ENCODE measurements around the gene PRPF31. TPM values are rescaled to one million over a fixed set of nuclear protein-coding genes. Genes with fewer than 3 reads are reported as not detected.

Gene PRPF31
- total and polyA plus RNA-seq, 9 of the 15 experiments (the other 6 are each of a cell fraction or from before 2014, with no cell fraction given), result 5.8 to 92.2 (median 69.2) TPM

DNA sequence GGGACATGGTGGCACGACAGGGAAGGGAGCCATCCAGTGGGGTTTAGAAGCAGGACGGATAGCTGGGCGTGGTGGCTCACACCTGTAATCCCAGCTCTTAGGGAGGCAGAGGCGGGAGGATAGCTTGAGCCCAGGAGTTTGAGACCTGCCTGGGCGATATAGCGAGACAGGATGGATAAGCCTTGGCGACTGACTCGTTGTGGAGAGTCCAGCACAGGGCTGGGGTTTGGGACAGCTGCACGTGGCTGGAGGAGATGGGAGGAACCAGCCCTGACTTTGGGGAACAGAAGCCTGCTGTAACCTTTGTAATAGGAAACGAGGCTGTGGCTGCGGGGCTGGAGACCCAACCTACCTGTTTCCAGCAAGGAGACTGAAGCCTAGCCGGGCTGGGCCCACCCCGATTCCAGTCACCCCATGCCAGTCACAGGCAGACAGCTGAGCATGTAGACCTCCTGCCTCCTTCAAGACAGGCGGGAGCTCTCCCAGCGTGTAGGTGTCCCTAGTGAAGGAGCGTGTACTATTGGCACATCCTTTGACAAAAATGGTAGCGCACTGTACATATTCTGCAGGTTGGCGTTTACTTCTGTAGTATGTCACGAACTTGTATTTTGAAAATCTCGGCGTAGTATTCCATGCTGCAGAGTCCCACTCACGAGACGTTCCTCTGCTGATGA is 35.9 kb downstream of the PRPF31 start:
- no peaks in the 10 kb centered on the region; the same call in 1 of the 2 replicates for H4K20me1 ChIP-seq (replicated peaks; ENCODE audit: control insufficient read depth, insufficient read depth, low read length)
- H3K9me3 ChIP-seq (replicated peaks; ENCODE audit: control insufficient read depth, insufficient read depth, low read depth, low read length), result no peaks in the 10 kb centered on the region
- H3K4me1 ChIP-seq (replicated peaks in 1 of 2; ENCODE audit: control insufficient read depth in 2 of 2, insufficient read depth in 2 of 2, low read length in 2 of 2), result peaks cover 0 to 4% of the 10 kb centered on the region in 2 experiments; a peak in 1 of 5 replicates
- BruUV-seq (replicated peaks), result no TSS peak
- H3K79me2 ChIP-seq (ENCODE audit: control insufficient read depth, insufficient read depth, low read length), result no peaks in the 10 kb centered on the region
- ChIA-PET CTCF (ENCODE audit: low intra/inter-chr PET ratio) (no interaction called here), POLR2A (interaction anchor here (0.6 to 1.5 kb wide), 6 partner anchors 8 to 1302 kb away, joined by 3 to 5 read pairs (median 4); partner anchors contain the start of genes CNOT3 and LENG1)
- no peak for FAIRE-seq
- intact Hi-C loops (cut with micrococcal nuclease), result no loop called here
- H3K9ac ChIP-seq (ENCODE audit: insufficient read depth in 1 of 2, low read depth in 2 of 2, low read length in 2 of 2), result no peak overlapping the region
- peaks cover 95% of the 10 kb centered on the region for H3K36me3 ChIP-seq (ENCODE audit: control insufficient read depth, insufficient read depth, low read length)
- peak; percentile 4 for TF ChIP-seq POLR2B (IDR thresholded peaks at IDR 0.05; ENCODE audit: low read depth, partially characterized antibody)
- TF ChIP-seq, protein P1, sequence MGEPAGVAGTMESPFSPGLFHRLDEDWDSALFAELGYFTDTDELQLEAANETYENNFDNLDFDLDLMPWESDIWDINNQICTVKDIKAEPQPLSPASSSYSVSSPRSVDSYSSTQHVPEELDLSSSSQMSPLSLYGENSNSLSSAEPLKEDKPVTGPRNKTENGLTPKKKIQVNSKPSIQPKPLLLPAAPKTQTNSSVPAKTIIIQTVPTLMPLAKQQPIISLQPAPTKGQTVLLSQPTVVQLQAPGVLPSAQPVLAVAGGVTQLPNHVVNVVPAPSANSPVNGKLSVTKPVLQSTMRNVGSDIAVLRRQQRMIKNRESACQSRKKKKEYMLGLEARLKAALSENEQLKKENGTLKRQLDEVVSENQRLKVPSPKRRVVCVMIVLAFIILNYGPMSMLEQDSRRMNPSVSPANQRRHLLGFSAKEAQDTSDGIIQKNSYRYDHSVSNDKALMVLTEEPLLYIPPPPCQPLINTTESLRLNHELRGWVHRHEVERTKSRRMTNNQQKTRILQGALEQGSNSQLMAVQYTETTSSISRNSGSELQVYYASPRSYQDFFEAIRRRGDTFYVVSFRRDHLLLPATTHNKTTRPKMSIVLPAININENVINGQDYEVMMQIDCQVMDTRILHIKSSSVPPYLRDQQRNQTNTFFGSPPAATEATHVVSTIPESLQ (CRISPR knock-in tag; IDR thresholded peaks at IDR 0.05), result no peak
- TF ChIP-seq SMARCE1 (IDR thresholded peaks at IDR 0.05), result no peak
- TF ChIP-seq MTA3 (IDR thresholded peaks at IDR 0.05; ENCODE audit: borderline replicate concordance), result no peak
- TF ChIP-seq HNRNPL (IDR thresholded peaks at IDR 0.05; ENCODE audit: low read depth, low read length), result no peak
- no peak for TF ChIP-seq RAD21 (CRISPR knock-in tag; conservative IDR thresholded peaks at IDR 0.05 in 1 of 2, IDR thresholded peaks at IDR 0.05 in 1 of 2)
- no peak for TF ChIP-seq CHD4 (IDR thresholded peaks at IDR 0.05; ENCODE audit: insufficient read depth, insufficient replicate concordance, low read depth, low read length, poor library complexity, severe bottlenecking)
- in situ Hi-C loops (cut with MboI), result no loop called here
- no peak for DNase-seq (ENCODE audit: extremely low read depth in 1 of 4, low spot score in 3 of 4)
- no peaks in the 10 kb centered on the region for H3K27me3 ChIP-seq (ENCODE audit: control insufficient read depth in 2 of 2, insufficient read depth in 2 of 2, low read length in 2 of 2)
- no peak overlapping the region for H3K4me2 ChIP-seq (ENCODE audit: insufficient read depth, low read length)
- no peaks in the 10 kb centered on the region for H3K9me1 ChIP-seq (ENCODE audit: control insufficient read depth, insufficient read depth, low read length)
- no peak overlapping the region for H2AFZ ChIP-seq (ENCODE audit: low read depth, low read length)
- ATAC-seq, result no peak
- H3K27ac ChIP-seq (ENCODE audit: extremely low read depth, low read depth, low read length), result no peak overlapping the region
- 87% methylated on average over 23 of the region's 23 CpGs for WGBS (ENCODE audit: insufficient coverage, low coverage, missing lambda C conversion rate)
- H3K4me3 ChIP-seq, result no peak overlapping the region
